Heart left ventricle (tissue), 13 donors: ENCODE data around the gene GFY.

Experiments used
- CTCF ChIP-seq, 12 donors: fragments of 200-600 bp; sonication (generic) in 4 of 12; IDR thresholded peaks; one replicate each; pipeline versions ENCODE4 v1.5.0 to v1.8.0; 2018 to 2022; ENCODE audit warnings: antibody characterized with exemption in 12 of 12, mild to moderate bottlenecking in 5 of 12
- POLR2A ChIP-seq, 2 donors: fragments of 450-650 bp; IDR thresholded peaks; one replicate each; pipeline ENCODE4 v1.6.1; 2017; ENCODE audit warnings: antibody characterized with exemption in 2 of 2, mild to moderate bottlenecking in 2 of 2, moderate library complexity in 2 of 2
- donor health status: ischemic (EF 13 %, LVEDD 7.1; RV severe dilation, severe dysfunction).
- donor health status: DM: no; HTN: yes; CAD: no.
- donor health status: DM: no; HTN: no; CAD: no.
- donor health status: ischemic (EF 25% LVEDD 6.9; RV normal size, moderate dysfunction).
- donor health status: ischemic (EF 25% LVEDD 5.7; RV mildly dilated, moderate dysfunction).
- donor health status: ischemic (EF 35%, LVEDD 5.7; RV mildly dilated, moderate dysfunction).
- donor health status: nonischemic (EF 11% LVEDD 7.7; RV severe dilation, severe dysfunction).
- donor health status: DM: yes; HTN: yes; CAD: no.
- donor health status: PGD.
- donor health status: ischemic (EF 29% LVEDD 5.4; RV normal size, mild dysfunction).
- donor health status: nonischemic (EF 23%, LVEDD 6.1; RV moderate dilation, normal function).

GRCh38 chr19:49458567-49458903 is 33.3 kb downstream of the GFY start:
- TF ChIP-seq CTCF (IDR thresholded peaks at IDR 0.05) (no peak), POLR2A (IDR thresholded peaks at IDR 0.05) (no peak)
